H9 (cell line): ENCODE data around the gene RASGEF1C. TPM values are rescaled to one million over a fixed set of nuclear protein-coding genes. Genes with fewer than 3 reads are reported as not detected.
A peak's percentile ranks its signal among the peaks of the same experiment; 100 is the strongest.

Source experiments
- DNase-seq: peaks from one replicate; pipeline ENCODE4 v3.0.0-alpha.2; 2017
- H2AFZ ChIP-seq: one replicate; pipeline ENCODE4 v1.6.1; 2013; ENCODE audit warnings: mild to moderate bottlenecking, low read length, control low read depth, moderate library complexity
- H2AK5ac ChIP-seq: 2 replicates; pipeline ENCODE4 v1.6.1; 2013; ENCODE audit warnings: low read length, control low read depth, mixed read lengths; ENCODE audit not compliant: insufficient read length
- H2BK120ac ChIP-seq: one replicate; pipeline ENCODE4 v1.6.1; 2013; ENCODE audit warnings: low read depth, mild to moderate bottlenecking, low read length, control low read depth, inconsistent platforms; ENCODE audit not compliant: poor library complexity, severe bottlenecking
- H2BK12ac ChIP-seq: 2 replicates; pipeline ENCODE4 v1.6.1; 2013; ENCODE audit warnings: low read length, control low read depth, mixed read lengths, low read depth; ENCODE audit not compliant: insufficient read length
- H2BK15ac ChIP-seq: 2 replicates; pipeline ENCODE4 v1.6.1; 2013; ENCODE audit warnings: low read depth, low read length, control low read depth
- H2BK20ac ChIP-seq: one replicate; pipeline ENCODE4 v1.6.1; 2013; ENCODE audit warnings: low read depth, mild to moderate bottlenecking, low read length, control low read depth, inconsistent platforms; ENCODE audit not compliant: poor library complexity, severe bottlenecking
- H2BK5ac ChIP-seq: 2 replicates; pipeline ENCODE4 v1.6.1; 2013; ENCODE audit warnings: low read length, control low read depth, mixed read lengths; ENCODE audit not compliant: insufficient read length
- H3K14ac ChIP-seq: 2 replicates; pipeline ENCODE4 v1.6.1; 2013; ENCODE audit warnings: low read length, control low read depth; ENCODE audit not compliant: insufficient read depth
- H3K18ac ChIP-seq: 2 replicates; pipeline ENCODE4 v1.6.1; 2013; ENCODE audit warnings: low read depth, mild to moderate bottlenecking, mixed read lengths, low read length, control low read depth; ENCODE audit not compliant: insufficient read length
- H3K23ac ChIP-seq: 2 replicates; pipeline ENCODE4 v1.6.1; 2013; ENCODE audit warnings: low read length, control low read depth, mixed read lengths, low read depth; ENCODE audit not compliant: insufficient read length
- H3K23me2 ChIP-seq: 2 replicates; pipeline ENCODE4 v1.6.1; 2013; ENCODE audit warnings: low read depth, mild to moderate bottlenecking, mixed read lengths, low read length, control low read depth; ENCODE audit not compliant: insufficient read length, poor library complexity, severe bottlenecking
- H3K27ac ChIP-seq: 2 replicates; pipeline ENCODE4 v1.5.1; 2013; ENCODE audit warnings: low read length, control low read depth, mixed read lengths, low read depth; ENCODE audit not compliant: insufficient read length
- H3K27me3 ChIP-seq: 2 replicates; pipeline ENCODE4 v1.6.1; 2013; ENCODE audit warnings: low read length, control low read depth, inconsistent platforms; ENCODE audit not compliant: insufficient read depth
- H3K4ac ChIP-seq: 2 replicates; pipeline ENCODE4 v1.6.1; 2013; ENCODE audit warnings: low read depth, mild to moderate bottlenecking, control low read depth, inconsistent platforms, low read length, moderate library complexity
- H3K4me1 ChIP-seq: 2 replicates; pipeline ENCODE4 v1.6.1; 2013; ENCODE audit warnings: low read length, control low read depth, inconsistent platforms; ENCODE audit not compliant: insufficient read depth
- H3K4me2 ChIP-seq: 2 replicates; pipeline ENCODE4 v1.6.1; 2013; ENCODE audit warnings: low read length, control low read depth, mixed read lengths; ENCODE audit not compliant: insufficient read length, insufficient read depth
- H3K56ac ChIP-seq: 2 replicates; pipeline ENCODE4 v1.6.1; 2013; ENCODE audit warnings: low read depth, mild to moderate bottlenecking, mixed read lengths, low read length, control low read depth; ENCODE audit not compliant: insufficient read length
- H3K79me1 ChIP-seq: 2 replicates; pipeline ENCODE4 v1.6.1; 2013; ENCODE audit warnings: low read depth, mild to moderate bottlenecking, moderate library complexity, low read length, control low read depth, inconsistent platforms; ENCODE audit not compliant: insufficient read depth, poor library complexity, severe bottlenecking
- H3K79me2 ChIP-seq: 2 replicates; pipeline ENCODE4 v1.6.1; 2013; ENCODE audit warnings: low read length, control low read depth, inconsistent platforms; ENCODE audit not compliant: insufficient read depth
- H3K9ac ChIP-seq: 2 replicates; pipeline ENCODE4 v1.6.1; 2013; ENCODE audit warnings: low read length, control low read depth, mixed read lengths; ENCODE audit not compliant: insufficient read length; ENCODE audit errors: extremely low read depth
- H3K9me3 ChIP-seq: one replicate; pipeline ENCODE4 v1.6.1; 2013; ENCODE audit warnings: low read depth, low read length, inconsistent platforms; ENCODE audit not compliant: control insufficient read depth
- H3T11ph ChIP-seq: one replicate; pipeline ENCODE4 v1.6.1; 2013; ENCODE audit warnings: mild to moderate bottlenecking, low read length, control low read depth, inconsistent platforms
- H4K20me1 ChIP-seq: one replicate; pipeline ENCODE4 v1.6.1; 2013; ENCODE audit not compliant: control insufficient read depth, insufficient read length, insufficient read depth
- H4K5ac ChIP-seq: 2 replicates; pipeline ENCODE4 v1.6.1; 2013; ENCODE audit warnings: low read depth, mild to moderate bottlenecking, mixed read lengths, low read length, control low read depth; ENCODE audit not compliant: insufficient read length
- H4K8ac ChIP-seq: replicated peaks from 2 replicates; pipeline ENCODE4 v1.6.1; 2013; ENCODE audit warnings: low read length, control low read depth, mixed read lengths, low read depth; ENCODE audit not compliant: insufficient read length
- H4K91ac ChIP-seq: 2 replicates; pipeline ENCODE4 v1.6.1; 2013; ENCODE audit warnings: low read depth, mild to moderate bottlenecking, moderate library complexity, mixed read lengths, low read length, control low read depth; ENCODE audit not compliant: insufficient read length
- H3K27ac Mint-ChIP-seq, 3 experiments: 2 replicates in 2 of 3; 3 replicates in 1 of 3; pipeline ENCODE4 v1.8.0; 2020 to 2021; ENCODE audit warnings: mixed read lengths in 3 of 3, mild to moderate bottlenecking in 1 of 3, moderate library complexity in 1 of 3
- H3K27me3 Mint-ChIP-seq: 2 replicates; pipeline ENCODE4 v1.8.0; 2021; ENCODE audit warnings: low read depth, mild to moderate bottlenecking, moderate library complexity, mixed read lengths
- H3K36me3 Mint-ChIP-seq, 3 experiments: 2 replicates in 2 of 3; 3 replicates in 1 of 3; pipeline ENCODE4 v1.8.0; 2020 to 2021; ENCODE audit warnings: low read depth in 3 of 3, mixed read lengths in 3 of 3; ENCODE audit not compliant: insufficient read depth in 1 of 3
- H3K4me1 Mint-ChIP-seq, 2 experiments: 2 replicates each; pipeline ENCODE4 v1.8.0; 2020; ENCODE audit warnings: mixed read lengths in 2 of 2
- H3K4me3 Mint-ChIP-seq, 2 experiments: 2 replicates in 1 of 2; 3 replicates in 1 of 2; pipeline ENCODE4 v1.8.0; 2020 to 2021; ENCODE audit warnings: mild to moderate bottlenecking in 2 of 2, mixed read lengths in 2 of 2, moderate library complexity in 1 of 2
- H3K9me3 Mint-ChIP-seq, 2 experiments: 2 replicates in 1 of 2; 3 replicates in 1 of 2; pipeline ENCODE4 v1.8.0; 2020; ENCODE audit warnings: mild to moderate bottlenecking in 2 of 2, mixed read lengths in 2 of 2, moderate library complexity in 1 of 2
- CTCF ChIP-seq: fragments of 200-600 bp; sonication (generic); conservative IDR thresholded peaks from 3 replicates; pipeline ENCODE4 v1.8.0; 2021; ENCODE audit warnings: antibody characterized with exemption, mild to moderate bottlenecking
- WGBS: extraction: QIAGEN DNeasy Blood & Tissue Kit; methylation state at CpG from one replicate; pipeline ENCODE4 v1.1.7; 2013; ENCODE audit warnings: missing lambda C conversion rate, low lambda C conversion rate, mixed read lengths; ENCODE audit not compliant: insufficient read length; ENCODE audit errors: extremely low coverage; 5-methylcytosine and 5-hydroxymethylcytosine counted together
- total RNA-seq: library from RNA; stranded (reverse); gene quantifications from 2 replicates; pipeline ENCODE4 v1.2.1, GENCODE V29; 2021

The RASGEF1C gene
- total RNA-seq, 1 experiment from 2014 or later, result 0.83 TPM

- no peak overlapping the region for H2BK12ac ChIP-seq
- H2BK120ac ChIP-seq, result no peak overlapping the region
- H2AK5ac ChIP-seq, result no peak overlapping the region
- no peak overlapping the region for H3K4ac ChIP-seq
- H3K27ac ChIP-seq, result no peak overlapping the region
- Mint-ChIP-seq H3K36me3 (no peaks in the 10 kb centered on the region), H3K27ac (0 out of 7 replicates have a peak overlapping the region, but pooled peaks of 1 of the 3 experiments have one; percentile 7), H3K9me3 (no peaks in the 10 kb centered on the region), H3K4me1 (peaks cover 7 to 14% of the 10 kb centered on the region in 2 experiments; a peak in 2 of 4 replicates), H3K4me3 (no peak overlapping the region), H3K27me3 (peaks cover 5% of the 10 kb centered on the region)
- no peaks in the 10 kb centered on the region for H3K4me1 ChIP-seq
- no peaks in the 10 kb centered on the region for H3K9me3 ChIP-seq
- H4K8ac ChIP-seq, result no peak overlapping the region
- H3T11ph ChIP-seq, result no peak overlapping the region
- WGBS, result no CpG with 5 or more reads among the region's 26 CpGs
- no peak overlapping the region for H2BK20ac ChIP-seq
- no peaks in the 10 kb centered on the region for H3K27me3 ChIP-seq
- no peak for TF ChIP-seq CTCF
- no peak overlapping the region for H3K23ac ChIP-seq
- H3K14ac ChIP-seq, result no peak overlapping the region
- H3K56ac ChIP-seq, result no peak overlapping the region
- no peak overlapping the region for H2BK15ac ChIP-seq
- DNase-seq, result no peak
- H4K91ac ChIP-seq, result no peak overlapping the region
- H2BK5ac ChIP-seq, result no peak overlapping the region
- H3K23me2 ChIP-seq, result no peaks in the 10 kb centered on the region
- no peaks in the 10 kb centered on the region for H3K79me1 ChIP-seq
- H3K18ac ChIP-seq, result no peak overlapping the region
- no peak overlapping the region for H3K4me2 ChIP-seq
- H3K9ac ChIP-seq, result no peak overlapping the region
- no peak overlapping the region for H4K5ac ChIP-seq
- no peak overlapping the region for H2AFZ ChIP-seq
- H4K20me1 ChIP-seq, result no peaks in the 10 kb centered on the region
- H3K79me2 ChIP-seq, result no peaks in the 10 kb centered on the region
Measured at GRCh38 chr5:180130876-180131740, 77.9 kb downstream of the RASGEF1C start.
